Testis (tissue), 3 donors: ENCODE measurements around the gene NOD2. TPM values are rescaled to one million over a fixed set of nuclear protein-coding genes. Genes with fewer than 3 reads are reported as not detected.

Source experiments
- DNase-seq: peaks from one replicate; pipeline ENCODE4 v3.0.0-alpha.2; 2019
- H3K27ac ChIP-seq, 2 donors: fragments of 200-600 bp; sonication (generic); one replicate each; pipeline ENCODE4 v1.5.1; 2019
- H3K27me3 ChIP-seq: fragments of 200-600 bp; sonication (generic); one replicate; pipeline ENCODE4 v1.5.1; 2019
- H3K36me3 ChIP-seq: fragments of 200-600 bp; sonication (generic); one replicate; pipeline ENCODE4 v1.5.1; 2017; ENCODE audit warnings: low read depth; ENCODE audit errors: missing control alignments
- H3K4me1 ChIP-seq: fragments of 200-600 bp; sonication (generic); one replicate; pipeline ENCODE4 v1.5.1; 2019
- H3K4me3 ChIP-seq, 2 donors: fragments of 200-600 bp; sonication (generic); one replicate each; pipeline ENCODE4 v1.5.1; 2017 to 2019
- H3K9me3 ChIP-seq: fragments of 200-600 bp; sonication (generic); one replicate; pipeline ENCODE4 v1.5.1; 2017
- POLR2A ChIP-seq: fragments of 450-650 bp; IDR thresholded peaks from one replicate; pipeline ENCODE4 v1.6.1; 2017; ENCODE audit warnings: antibody characterized with exemption, mild to moderate bottlenecking, moderate library complexity
- WGBS, 2 donors: methylation state at CpG; one replicate each; pipeline ENCODE4 v1.1.5; 2018; 5-methylcytosine and 5-hydroxymethylcytosine counted together
- intact Hi-C: fragments of 100-400 bp; cut with DNase I; formaldehyde crosslinking; loops from one replicate; pipeline ENCODE4 v1.15.1; 2023; ENCODE audit warnings: low total_unique reads
- polyA plus RNA-seq: library from polyadenylated mRNA; stranded (reverse); fragments of 350-450 nt; fragmentation: Illumina TruSeq; extraction: RNeasy Lipid Tissue Mini Kit (QIAGEN cat#74804); gene quantifications from one replicate; pipeline ENCODE4 v1.2.3, GENCODE V29; 2014; ENCODE audit warnings: low read depth, low replicate concordance; ENCODE audit not compliant: insufficient read depth
- total RNA-seq, 2 donors: library from RNA; depleted of rRNA; stranded (reverse); fragments of >200 nt; gene quantifications; one replicate each; pipeline ENCODE4 v1.2.3, GENCODE V29; 2016
- TF ChIP-seq, protein P1 (sequence below), 3 experiments: fragments of 450-650 bp in 2 of 3; fragments of 200-600 bp in 1 of 3; sonication (generic) in 1 of 3; IDR thresholded peaks; one replicate each; pipeline ENCODE4 v1.5.1; 2016 to 2019; ENCODE audit warnings: antibody characterized with exemption in 3 of 3, mild to moderate bottlenecking in 2 of 3, moderate library complexity in 1 of 3

NOD2 gene
- total and polyA plus RNA-seq, 3 donors from 2014 or later, result 1.6 to 4.1 (median 1.7) TPM

DNA sequence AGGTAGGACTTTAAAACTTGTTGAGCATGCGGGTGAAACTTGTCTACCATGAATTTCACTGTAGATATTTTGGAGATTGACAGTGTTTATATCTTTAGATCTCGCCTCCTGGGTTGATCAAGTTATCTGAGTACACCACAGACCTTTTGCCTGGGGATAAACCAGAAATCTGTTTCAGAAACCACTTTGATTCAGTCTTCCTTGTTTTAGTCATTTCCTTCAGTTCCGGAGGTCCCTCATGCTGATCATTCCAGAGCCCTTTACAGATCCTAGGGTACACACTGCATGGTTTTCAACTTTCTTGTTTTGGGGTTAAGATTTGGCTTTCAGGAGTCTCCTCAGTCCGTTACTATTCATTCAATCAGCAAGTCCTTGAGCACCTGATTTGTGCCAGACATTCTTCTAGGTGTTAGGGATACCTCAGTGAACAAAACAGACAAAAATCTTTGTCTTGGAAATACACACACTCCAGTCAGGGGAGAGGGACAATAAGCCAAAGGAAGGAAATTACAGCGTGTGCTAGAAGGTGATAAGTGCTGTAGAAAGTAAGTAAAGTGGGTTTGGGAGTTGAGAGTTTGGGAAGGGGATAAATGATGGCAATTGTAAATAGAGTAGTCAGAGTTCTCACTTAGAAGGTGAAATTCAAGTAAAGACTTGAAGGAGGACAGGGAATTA, 12.2 kb downstream of the NOD2 start:
- Histone ChIP-seq H3K27me3 (no peaks in the 10 kb centered on the region), H3K4me1 (no peaks in the 10 kb centered on the region), H3K36me3 (no peaks in the 10 kb centered on the region), H3K4me3 (no peak overlapping the region), H3K9me3 (no peaks in the 10 kb centered on the region), H3K27ac (no peak overlapping the region)
- intact Hi-C loops, result no loop called here
- no peak for DNase-seq
- TF ChIP-seq, protein P1, sequence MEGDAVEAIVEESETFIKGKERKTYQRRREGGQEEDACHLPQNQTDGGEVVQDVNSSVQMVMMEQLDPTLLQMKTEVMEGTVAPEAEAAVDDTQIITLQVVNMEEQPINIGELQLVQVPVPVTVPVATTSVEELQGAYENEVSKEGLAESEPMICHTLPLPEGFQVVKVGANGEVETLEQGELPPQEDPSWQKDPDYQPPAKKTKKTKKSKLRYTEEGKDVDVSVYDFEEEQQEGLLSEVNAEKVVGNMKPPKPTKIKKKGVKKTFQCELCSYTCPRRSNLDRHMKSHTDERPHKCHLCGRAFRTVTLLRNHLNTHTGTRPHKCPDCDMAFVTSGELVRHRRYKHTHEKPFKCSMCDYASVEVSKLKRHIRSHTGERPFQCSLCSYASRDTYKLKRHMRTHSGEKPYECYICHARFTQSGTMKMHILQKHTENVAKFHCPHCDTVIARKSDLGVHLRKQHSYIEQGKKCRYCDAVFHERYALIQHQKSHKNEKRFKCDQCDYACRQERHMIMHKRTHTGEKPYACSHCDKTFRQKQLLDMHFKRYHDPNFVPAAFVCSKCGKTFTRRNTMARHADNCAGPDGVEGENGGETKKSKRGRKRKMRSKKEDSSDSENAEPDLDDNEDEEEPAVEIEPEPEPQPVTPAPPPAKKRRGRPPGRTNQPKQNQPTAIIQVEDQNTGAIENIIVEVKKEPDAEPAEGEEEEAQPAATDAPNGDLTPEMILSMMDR (IDR thresholded peaks at IDR 0.05), result no peak
- no peak for TF ChIP-seq POLR2A
- 78 to 91% methylated on average over 5 of the region's 5 CpGs for WGBS, 2 donors

DNA sequence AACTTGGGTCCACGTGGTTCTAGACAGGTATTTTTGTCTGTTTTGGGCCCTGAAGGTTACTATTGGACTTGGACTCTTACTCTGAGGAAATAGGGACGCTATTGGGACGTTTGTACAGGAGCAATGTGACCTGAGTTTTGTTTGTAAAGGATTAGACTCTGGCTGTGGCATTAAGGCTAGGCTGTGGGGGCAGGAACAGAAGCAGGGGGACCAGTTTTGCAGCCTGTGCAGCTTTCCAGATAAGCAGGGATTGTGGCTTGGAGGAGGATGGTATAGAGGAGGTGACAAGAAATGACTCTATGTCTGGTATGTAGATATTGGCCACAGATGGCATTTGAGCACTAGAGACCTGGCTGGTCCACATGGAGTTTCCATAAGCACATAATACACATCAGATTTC, 12.8 kb downstream of the NOD2 start:
- H3K36me3 ChIP-seq, result no peaks in the 10 kb centered on the region
- no peaks in the 10 kb centered on the region for H3K4me1 ChIP-seq
- H3K9me3 ChIP-seq, result no peaks in the 10 kb centered on the region
- WGBS, 2 donors, result 76 to 81% methylated on average over 3 of the region's 3 CpGs
- intact Hi-C loops, result no loop called here
- no peak overlapping the region for H3K4me3 ChIP-seq
- no peak overlapping the region for H3K27ac ChIP-seq
- TF ChIP-seq, protein P1 (IDR thresholded peaks at IDR 0.05), result no peak
- TF ChIP-seq POLR2A, result no peak
- DNase-seq, result no peak
- no peaks in the 10 kb centered on the region for H3K27me3 ChIP-seq

DNA sequence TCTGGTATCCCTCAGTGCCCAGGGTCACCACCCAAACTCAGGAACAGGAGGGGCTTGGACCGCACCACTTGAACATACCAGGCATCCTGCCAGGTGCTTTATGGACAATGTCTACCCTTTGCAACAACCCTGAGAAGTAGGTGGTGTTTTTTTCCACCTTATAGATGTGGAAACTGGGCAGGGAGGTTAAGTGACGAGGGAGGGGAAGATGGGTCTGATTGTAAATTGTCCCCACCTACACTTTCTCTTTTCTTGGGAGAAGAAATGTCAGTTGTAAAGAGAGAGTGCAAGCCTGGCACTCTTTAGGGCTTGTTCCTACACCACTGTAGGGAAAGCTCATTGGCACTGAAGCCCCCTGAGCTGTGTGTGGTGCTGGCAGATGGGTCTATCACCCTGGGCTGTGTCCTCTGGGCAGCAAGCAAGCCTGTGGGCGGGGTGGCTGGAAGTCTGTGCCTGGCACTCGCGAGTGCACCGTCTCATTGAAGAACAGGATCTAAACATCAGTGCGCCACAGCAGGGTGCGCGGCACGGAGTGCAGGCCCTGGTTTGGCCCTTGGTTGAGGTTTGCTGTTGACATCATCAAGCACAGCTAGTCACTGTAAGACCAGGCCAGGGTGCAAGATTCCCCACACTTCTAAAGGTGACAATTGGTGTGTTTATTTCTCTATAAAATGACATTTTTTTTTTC, 15.1 kb downstream of the NOD2 start:
- intact Hi-C loops, result no loop called here
- H3K9me3 ChIP-seq, result no peaks in the 10 kb centered on the region
- no peak for DNase-seq
- no peaks in the 10 kb centered on the region for H3K4me1 ChIP-seq
- H3K27me3 ChIP-seq, result no peaks in the 10 kb centered on the region
- no peaks in the 10 kb centered on the region for H3K36me3 ChIP-seq
- no peak overlapping the region for H3K4me3 ChIP-seq
- H3K27ac ChIP-seq, result no peak overlapping the region
- no peak for TF ChIP-seq POLR2A
- TF ChIP-seq, protein P1 (IDR thresholded peaks at IDR 0.05), result no peak
- WGBS, 2 donors, result 83 to 92% methylated on average over 10 of the region's 10 CpGs

DNA sequence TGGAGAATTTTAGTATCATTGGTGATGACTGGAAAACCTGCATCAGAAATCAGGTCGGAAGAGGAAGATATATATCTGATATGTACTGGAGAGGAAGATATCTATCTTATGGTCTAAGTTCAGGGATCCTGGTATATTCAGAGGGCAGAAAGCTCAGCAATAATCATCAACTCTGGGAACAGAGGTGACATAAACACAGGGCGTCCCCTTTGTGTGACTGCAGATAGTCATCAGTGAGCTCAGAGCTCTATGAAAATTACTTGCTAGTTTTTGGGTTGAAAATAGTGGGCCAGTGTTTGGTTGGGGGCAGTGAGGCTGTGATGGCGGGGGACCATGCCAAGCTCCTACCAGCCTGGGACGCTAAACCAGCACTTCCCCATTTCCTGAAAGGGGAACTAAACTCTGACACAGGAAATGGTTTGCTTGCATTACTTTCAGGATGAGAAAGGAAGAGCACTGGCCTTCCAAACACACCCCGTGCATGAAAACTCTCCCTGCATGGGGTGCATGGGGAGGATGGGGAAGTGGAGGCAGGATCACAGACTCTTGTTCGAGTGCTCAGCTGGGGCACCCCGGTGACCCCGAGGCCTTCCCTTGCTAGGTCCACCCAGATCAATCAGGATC, 15.8 kb downstream of the NOD2 start:
- no peak overlapping the region for H3K27ac ChIP-seq
- H3K9me3 ChIP-seq, result no peaks in the 10 kb centered on the region
- no peak overlapping the region for H3K4me3 ChIP-seq
- intact Hi-C loops, result no loop called here
- H3K36me3 ChIP-seq, result no peaks in the 10 kb centered on the region
- H3K27me3 ChIP-seq, result no peaks in the 10 kb centered on the region
- DNase-seq, result no peak
- no peaks in the 10 kb centered on the region for H3K4me1 ChIP-seq
- 80% methylated on average over 8 of the region's 8 CpGs for WGBS, 2 donors
- TF ChIP-seq POLR2A, result no peak
- TF ChIP-seq, protein P1 (IDR thresholded peaks at IDR 0.05), result no peak
